A673 (cell line): ENCODE results near the gene PROX1. TPM values are rescaled to one million over a fixed set of nuclear protein-coding genes. Genes with fewer than 3 reads are reported as not detected.

Experiments used
- BruUV-seq: library from RNA; stranded (reverse); fragments of 400-500 nt; replicated peaks from 2 replicates; lab custom pipeline; 2021; lab: Mats Ljungman, UMichigan
- CTCF ChIA-PET: fragments of 300-600 bp; sonication (Branson Sonifier 250); formaldehyde crosslinking; loops from one replicate; lab custom pipeline; 2022; ENCODE audit warnings: antibody characterized with exemption; lab: Charles Lee
- POLR2A ChIA-PET: fragments of 300-600 bp; sonication (Branson Sonifier 250); formaldehyde crosslinking; loops from one replicate; lab custom pipeline; 2022; ENCODE audit warnings: antibody characterized with exemption; ENCODE audit not compliant: low non-redundant PET; lab: Charles Lee
- DNase-seq: peaks from one replicate; pipeline ENCODE4 v3.0.0-alpha.2; 2015; ENCODE audit warnings: low spot score
- H3K27ac ChIP-seq: fragments of 200-600 bp; sonication (generic); 2 replicates; pipeline ENCODE4 v1.5.1; 2016; ENCODE audit warnings: mixed run types, low read depth, mild to moderate bottlenecking, mixed read lengths, antibody characterized with exemption, low read length; ENCODE audit not compliant: poor library complexity, severe bottlenecking
- H3K27me3 ChIP-seq: fragments of 200-600 bp; sonication (generic); replicated peaks from 2 replicates; pipeline ENCODE4 v1.6.1; 2017; ENCODE audit warnings: mixed run types, low read depth, mild to moderate bottlenecking, mixed read lengths, antibody characterized with exemption, low read length; ENCODE audit not compliant: insufficient read depth, poor library complexity
- H3K36me3 ChIP-seq: fragments of 200-600 bp; sonication (generic); 2 replicates; pipeline ENCODE4 v1.6.1; 2016; ENCODE audit warnings: mixed run types, mild to moderate bottlenecking, mixed read lengths, antibody characterized with exemption, low read length; ENCODE audit not compliant: insufficient read depth, poor library complexity, severe bottlenecking
- H3K4me1 ChIP-seq: fragments of 200-600 bp; sonication (generic); 2 replicates; pipeline ENCODE4 v1.6.1; 2017; ENCODE audit warnings: mixed run types, mild to moderate bottlenecking, mixed read lengths, antibody characterized with exemption, low read length; ENCODE audit not compliant: insufficient read depth, poor library complexity, severe bottlenecking
- H3K4me3 ChIP-seq: fragments of 200-600 bp; sonication (generic); 2 replicates; pipeline ENCODE4 v1.5.1; 2016; ENCODE audit warnings: low read depth, mixed run types, mild to moderate bottlenecking, mixed read lengths, low read length; ENCODE audit not compliant: poor library complexity, severe bottlenecking
- H3K9me3 ChIP-seq: fragments of 200-600 bp; sonication (generic); 2 replicates; pipeline ENCODE4 v1.6.1; 2016; ENCODE audit warnings: mixed run types, low read depth, mild to moderate bottlenecking, mixed read lengths, antibody characterized with exemption, low read length; ENCODE audit not compliant: poor library complexity, severe bottlenecking
- EZH2 ChIP-seq: fragments of 200-600 bp; sonication (generic); IDR thresholded peaks from 2 replicates; pipeline ENCODE4 v1.6.1; 2017; ENCODE audit warnings: borderline replicate concordance, low read depth, mild to moderate bottlenecking, mixed read lengths, antibody characterized with exemption, low read length; ENCODE audit not compliant: poor library complexity, severe bottlenecking
- intact Hi-C: fragments of 100-400 bp; cut with micrococcal nuclease; formaldehyde crosslinking; loops from one replicate; pipeline ENCODE4 v1.10.0; 2022; ENCODE audit not compliant: unreplicated experiment
- total RNA-seq: library from RNA; stranded (reverse); gene quantifications from 2 replicates; pipeline ENCODE4 v1.2.3, GENCODE V29; 2021
- TF ChIP-seq, protein P1 (sequence below): fragments of 300-800, 200-600 bp; sonication (generic); conservative IDR thresholded peaks from 2 replicates; pipeline ENCODE4 v1.5.1; 2017; ENCODE audit warnings: low read depth, mild to moderate bottlenecking, antibody characterized with exemption, low read length, moderate library complexity, mixed read lengths

The PROX1 gene
- total RNA-seq, 1 experiment from 2014 or later: not detected

DNA sequence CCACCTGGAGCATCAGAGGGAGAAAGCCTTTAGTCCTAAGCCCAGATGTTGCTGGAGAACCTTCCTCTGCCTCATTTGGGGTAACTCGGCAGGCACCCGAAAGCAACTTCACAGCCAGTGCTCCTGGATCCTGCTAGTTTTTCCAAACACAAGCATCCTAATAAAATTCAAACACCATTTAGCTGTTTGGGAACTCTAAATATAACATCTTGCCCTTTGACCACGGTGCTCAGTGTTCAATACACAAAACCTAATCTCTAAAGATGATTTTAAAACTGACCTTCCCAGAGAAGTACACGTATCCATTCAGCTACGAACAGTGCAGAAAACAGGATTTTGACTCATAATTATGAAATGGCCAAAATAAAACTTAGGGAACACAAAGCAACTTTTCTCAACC lies 40.3 kb downstream of the PROX1 start:
- CTCF ChIA-PET: no interaction called here
- Histone ChIP-seq H3K27me3 (peaks cover 86% of the 10 kb centered on the region), H3K4me1 (no peaks in the 10 kb centered on the region), H3K9me3 (no peaks in the 10 kb centered on the region), H3K36me3 (no peaks in the 10 kb centered on the region), H3K4me3 (no peak overlapping the region), H3K27ac (no peak overlapping the region)
- no TSS peak for BruUV-seq
- TF ChIP-seq, protein P1, sequence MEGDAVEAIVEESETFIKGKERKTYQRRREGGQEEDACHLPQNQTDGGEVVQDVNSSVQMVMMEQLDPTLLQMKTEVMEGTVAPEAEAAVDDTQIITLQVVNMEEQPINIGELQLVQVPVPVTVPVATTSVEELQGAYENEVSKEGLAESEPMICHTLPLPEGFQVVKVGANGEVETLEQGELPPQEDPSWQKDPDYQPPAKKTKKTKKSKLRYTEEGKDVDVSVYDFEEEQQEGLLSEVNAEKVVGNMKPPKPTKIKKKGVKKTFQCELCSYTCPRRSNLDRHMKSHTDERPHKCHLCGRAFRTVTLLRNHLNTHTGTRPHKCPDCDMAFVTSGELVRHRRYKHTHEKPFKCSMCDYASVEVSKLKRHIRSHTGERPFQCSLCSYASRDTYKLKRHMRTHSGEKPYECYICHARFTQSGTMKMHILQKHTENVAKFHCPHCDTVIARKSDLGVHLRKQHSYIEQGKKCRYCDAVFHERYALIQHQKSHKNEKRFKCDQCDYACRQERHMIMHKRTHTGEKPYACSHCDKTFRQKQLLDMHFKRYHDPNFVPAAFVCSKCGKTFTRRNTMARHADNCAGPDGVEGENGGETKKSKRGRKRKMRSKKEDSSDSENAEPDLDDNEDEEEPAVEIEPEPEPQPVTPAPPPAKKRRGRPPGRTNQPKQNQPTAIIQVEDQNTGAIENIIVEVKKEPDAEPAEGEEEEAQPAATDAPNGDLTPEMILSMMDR: no peak
- TF ChIP-seq EZH2: no peak
- POLR2A ChIA-PET: no interaction called here
- DNase-seq: no peak
- intact Hi-C loops: no loop called here

DNA sequence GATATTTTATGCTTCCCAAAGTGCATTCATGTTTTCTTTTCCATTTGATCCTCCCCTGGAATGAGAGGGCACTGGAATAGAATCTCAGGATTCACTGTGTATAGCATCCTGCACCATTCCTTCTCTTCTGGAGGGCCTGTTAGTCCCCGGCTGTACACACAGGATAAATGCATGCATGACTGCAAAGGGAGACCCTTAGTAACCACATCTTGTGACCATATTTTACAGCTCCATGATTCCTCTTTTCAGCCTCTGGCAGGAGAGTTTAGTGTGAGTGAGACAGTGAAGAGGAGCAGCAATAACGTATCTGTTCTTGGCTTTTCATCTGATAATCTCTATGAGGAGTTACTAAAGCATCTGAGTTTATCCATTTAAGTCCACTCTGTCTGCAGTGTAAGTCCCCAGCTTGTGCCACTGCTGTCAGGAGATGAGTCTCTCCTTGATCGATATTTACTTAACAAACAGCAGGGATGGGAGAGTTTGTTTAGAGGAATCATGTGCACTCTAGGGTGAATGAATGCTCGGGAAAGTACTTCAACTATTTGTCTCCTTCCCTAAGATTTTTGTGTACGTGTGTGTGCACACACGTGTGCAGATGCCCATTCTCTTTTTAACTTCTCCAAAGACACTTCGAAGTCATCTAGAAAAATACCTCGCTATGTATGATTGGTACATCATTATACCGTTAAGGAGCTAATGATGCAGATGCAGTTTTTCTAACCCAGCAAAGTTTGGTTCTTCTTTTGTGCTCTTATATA lies 41.1 kb downstream of the PROX1 start:
- TF ChIP-seq, protein P1: no peak
- no peak for TF ChIP-seq EZH2
- CTCF ChIA-PET: no interaction called here
- H3K9me3 ChIP-seq: no peaks in the 10 kb centered on the region
- intact Hi-C loops: no loop called here
- no peak overlapping the region for H3K27ac ChIP-seq
- no peaks in the 10 kb centered on the region for H3K4me1 ChIP-seq
- peaks cover 82% of the 10 kb centered on the region for H3K27me3 ChIP-seq
- no peak for DNase-seq
- no TSS peak for BruUV-seq
- no peak overlapping the region for H3K4me3 ChIP-seq
- no peaks in the 10 kb centered on the region for H3K36me3 ChIP-seq
- POLR2A ChIA-PET: no interaction called here

DNA sequence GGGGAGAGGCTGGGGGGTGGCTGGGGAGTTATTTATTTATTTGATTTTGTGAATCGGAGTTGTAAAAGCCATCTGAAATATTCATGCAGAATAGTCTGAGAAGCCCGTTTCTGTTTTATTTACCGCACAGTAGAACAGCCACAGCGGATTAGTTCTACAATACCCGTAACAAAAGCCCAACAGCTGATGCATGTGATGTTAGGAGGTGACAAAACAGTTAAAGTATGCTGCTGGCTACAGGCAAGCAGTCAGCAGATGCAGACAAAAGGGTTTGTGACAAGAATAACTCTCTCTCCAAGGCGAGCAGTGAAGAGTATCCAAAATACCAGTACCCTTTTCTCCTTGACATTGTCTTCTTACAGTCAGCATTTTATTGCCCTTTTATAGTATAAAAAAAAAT lies 42.0 kb downstream of the PROX1 start:
- no peak overlapping the region for H3K27ac ChIP-seq
- intact Hi-C loops: no loop called here
- no peaks in the 10 kb centered on the region for H3K9me3 ChIP-seq
- BruUV-seq: no TSS peak
- no peak for DNase-seq
- ChIA-PET CTCF (no interaction called here), POLR2A (no interaction called here)
- peaks cover 82% of the 10 kb centered on the region for H3K27me3 ChIP-seq
- TF ChIP-seq, protein P1: no peak
- no peak for TF ChIP-seq EZH2
- no peak overlapping the region for H3K4me3 ChIP-seq
- no peaks in the 10 kb centered on the region for H3K4me1 ChIP-seq
- H3K36me3 ChIP-seq: no peaks in the 10 kb centered on the region
